ENCODE data around the gene LEO1. TPM values are rescaled to one million over a fixed set of nuclear protein-coding genes. Genes with fewer than 3 reads are reported as not detected.
"Not testable (repeated sequence)": the region's sequence is repeated elsewhere in the genome, so short reads cannot be mapped to it uniquely, and the experiment has no call there.

LEO1 gene
- polyA plus RNA-seq, 3 donors: 7.2 to 11.2 (median 9.2) TPM

DNA sequence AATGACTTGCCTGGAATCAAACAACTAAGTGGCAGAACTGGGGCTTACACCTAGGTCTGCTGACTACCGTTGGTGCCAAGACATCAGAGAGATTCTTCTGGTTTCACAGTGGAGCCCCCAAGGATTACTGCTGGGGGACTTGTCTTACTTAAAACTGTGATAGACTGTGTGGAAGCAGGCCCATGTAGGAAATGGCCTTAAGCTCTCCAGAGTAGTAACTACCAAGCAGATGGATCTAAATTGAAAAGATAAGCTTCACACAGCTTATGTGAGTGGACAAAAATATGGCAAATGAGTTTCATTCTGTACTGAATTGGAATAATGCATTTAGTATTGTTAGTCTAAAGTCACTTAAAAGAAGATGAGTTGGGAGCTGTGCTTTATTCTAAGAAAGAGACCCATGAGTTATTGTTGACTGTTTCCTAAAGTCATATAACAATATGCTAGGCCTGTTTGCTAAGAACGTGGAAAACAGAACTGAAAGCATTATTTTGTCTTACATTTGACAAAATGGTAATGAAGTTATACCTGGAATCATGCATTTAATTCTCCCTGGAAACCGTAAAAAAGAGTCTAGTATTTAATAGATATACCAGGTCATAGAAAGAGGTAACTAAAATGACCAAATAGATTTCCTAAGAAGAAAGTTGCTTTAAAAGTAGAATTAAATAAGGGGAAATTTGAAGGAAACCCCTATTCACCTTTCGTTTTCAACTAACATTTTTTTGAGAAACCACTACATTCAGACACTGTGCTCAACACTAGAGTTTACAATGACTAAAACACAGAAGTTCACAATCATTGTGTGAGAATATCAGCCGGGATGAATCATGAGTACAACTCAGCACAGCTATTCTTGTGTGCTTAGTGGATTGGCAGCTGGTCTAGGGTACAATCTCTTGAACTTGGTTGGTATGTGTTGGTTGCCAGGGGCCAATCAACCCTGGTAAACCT is 34.4 kb upstream of the LEO1 start:
- 77 to 81% (median 78%) methylated on average over 5 of the region's 5 CpGs for WGBS, 3 donors

DNA sequence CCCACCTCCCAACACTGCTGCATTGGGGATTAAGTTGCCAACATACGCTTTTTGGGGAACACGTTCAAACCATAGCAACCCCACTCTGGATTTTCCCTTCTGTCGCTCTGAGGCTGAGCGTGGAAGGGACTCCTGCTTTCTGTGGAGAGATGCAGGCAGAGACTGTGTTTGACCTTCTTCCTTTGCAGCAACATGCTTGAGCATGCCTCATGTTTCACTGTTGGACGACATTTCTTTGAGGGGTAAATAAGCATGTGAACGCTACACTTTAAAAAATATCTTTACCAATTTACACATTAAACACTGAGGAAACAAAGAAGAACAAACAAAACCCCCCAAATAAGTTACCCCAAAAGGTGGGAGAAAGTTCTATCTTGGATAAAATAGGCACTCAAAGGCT is 33.2 kb upstream of the LEO1 start:
- WGBS, 3 donors: 91 to 98% (median 96%) methylated on average over 6 of the region's 6 CpGs
- H3K27ac ChIP-seq (ENCODE audit: low read depth, low read length): no peak overlapping the region

More for the DNA sequence above, 34.4 kb upstream of the LEO1 start:
- no peak overlapping the region for H3K27ac ChIP-seq (ENCODE audit: low read depth, low read length)

DNA sequence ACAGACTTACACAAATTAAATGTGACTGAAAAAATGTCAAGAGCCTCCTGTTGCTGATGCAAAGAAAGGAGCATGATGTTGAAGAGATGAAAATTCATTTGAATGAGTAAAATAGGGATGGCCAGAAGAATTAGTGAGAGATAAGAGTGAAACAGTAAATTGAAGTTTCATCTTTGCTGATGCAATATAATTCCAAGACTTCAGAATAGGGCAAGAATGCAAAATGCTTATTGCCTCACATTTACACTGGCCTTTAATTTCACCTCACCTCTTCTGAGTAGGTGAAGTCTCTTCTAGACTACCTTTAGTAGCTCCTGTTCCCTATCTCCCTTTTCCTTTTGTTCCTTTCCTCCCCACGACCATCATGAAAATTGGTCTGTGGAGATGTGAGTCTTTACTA is 32.1 kb upstream of the LEO1 start:
- H3K27ac ChIP-seq (ENCODE audit: low read depth, low read length): no peak overlapping the region
- 86 to 94% (median 89%) methylated on average over 1 of the region's 1 CpG for WGBS, 3 donors

DNA sequence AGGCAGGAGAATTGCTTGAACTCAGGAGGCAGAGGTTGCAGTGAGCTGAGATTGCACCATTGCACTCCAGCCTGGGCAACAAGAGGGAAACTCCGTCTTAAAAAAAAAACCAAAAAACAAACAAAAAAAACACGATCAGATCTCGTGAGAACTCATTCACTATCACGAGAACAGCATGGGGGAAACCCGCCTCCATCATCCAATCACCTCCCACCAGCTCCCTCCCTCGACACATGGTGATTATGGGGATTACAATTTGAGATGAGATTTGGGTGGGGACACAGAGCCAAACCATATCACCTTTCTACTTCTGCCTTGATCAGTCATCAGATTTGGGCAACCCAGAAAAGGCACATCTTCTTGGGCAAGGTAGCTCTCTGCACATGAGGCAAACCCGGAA is 31.5 kb upstream of the LEO1 start:
- WGBS, 3 donors: 85 to 91% (median 90%) methylated on average over 7 of the region's 7 CpGs
- not testable (repeated sequence) for H3K27ac ChIP-seq (ENCODE audit: low read depth, low read length)

DNA sequence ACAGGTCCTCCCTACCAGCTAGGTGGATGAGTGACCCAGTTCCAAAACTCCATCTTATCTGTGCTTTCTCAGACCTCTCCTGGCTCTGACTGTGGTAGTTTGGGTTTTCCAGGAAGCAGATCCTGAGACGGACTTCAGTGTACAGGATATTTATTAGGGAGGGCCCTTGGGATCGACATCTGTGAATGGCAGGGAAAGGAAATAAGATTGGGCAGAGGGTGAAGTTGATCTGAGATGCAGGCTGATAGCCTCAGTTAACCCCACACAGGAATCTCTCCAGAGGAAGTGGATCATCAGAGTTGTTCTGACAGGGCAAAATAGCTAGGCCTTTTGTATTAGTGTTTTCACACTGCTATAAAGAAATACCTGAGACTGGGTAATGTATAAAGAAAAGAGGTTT is 30.8 kb upstream of the LEO1 start:
- no peak overlapping the region for H3K27ac ChIP-seq (ENCODE audit: low read depth, low read length)
- WGBS, 3 donors: 45 to 61% (median 57%) methylated on average over 2 of the region's 2 CpGs

DNA sequence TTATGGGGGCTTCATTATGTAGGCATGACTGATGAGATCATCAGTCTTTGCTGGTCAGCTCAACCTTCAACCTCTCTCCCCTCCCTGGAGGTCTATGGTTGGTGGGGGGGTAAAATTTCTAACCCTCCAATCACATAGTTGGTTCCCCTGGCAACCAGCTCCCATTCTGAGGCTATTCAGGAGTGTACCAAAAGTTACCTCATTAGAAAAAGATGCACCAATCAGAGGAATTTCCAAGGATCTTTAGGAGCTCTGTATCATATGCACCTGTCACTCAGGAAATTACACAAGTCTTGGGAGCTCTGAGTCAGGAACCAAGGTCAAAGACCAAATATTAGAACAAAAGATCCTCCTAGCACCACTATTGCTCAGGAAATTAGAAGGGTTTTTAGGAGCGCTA is 21.4 kb upstream of the LEO1 start:
- 76 to 91% (median 79%) methylated on average over 1 of the region's 1 CpG for WGBS, 3 donors
- no peak overlapping the region for H3K27ac ChIP-seq (ENCODE audit: low read depth, low read length)

DNA sequence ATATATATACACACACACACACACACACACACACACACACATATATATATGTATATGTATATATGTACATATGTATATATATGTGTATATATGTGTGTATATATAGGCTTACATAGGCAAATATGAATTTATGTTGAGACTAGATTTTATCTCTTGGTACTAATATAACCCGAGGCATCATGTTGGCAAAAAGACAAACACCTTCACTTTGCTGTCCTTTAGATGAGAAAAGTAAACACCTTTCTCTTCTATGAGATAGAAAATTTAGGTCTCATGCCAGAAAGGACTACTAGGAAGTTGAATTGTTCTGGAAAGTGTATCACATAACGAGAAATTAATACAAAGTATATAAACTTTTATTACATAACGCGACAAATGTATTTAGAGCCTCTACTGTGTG is 19.6 kb upstream of the LEO1 start:
- WGBS, 3 donors: 80 to 89% (median 85%) methylated on average over 4 of the region's 4 CpGs

DNA sequence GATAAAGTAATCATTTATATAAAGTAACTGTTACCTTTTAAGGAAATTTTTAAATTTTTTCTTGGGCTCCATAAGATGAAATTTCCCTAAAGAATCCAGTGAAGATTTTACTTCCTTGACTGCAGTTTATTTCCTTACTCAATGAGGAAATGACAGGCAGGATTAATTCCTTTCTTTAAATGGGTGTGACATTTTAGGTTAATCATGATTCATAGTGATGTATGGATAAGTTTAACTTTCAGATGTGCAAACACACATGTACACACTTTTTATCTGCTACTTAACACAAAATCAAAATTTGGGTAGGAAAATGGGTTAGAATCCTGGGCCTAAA is 11.2 kb upstream of the LEO1 start:
- no peak overlapping the region for H3K27ac ChIP-seq (ENCODE audit: low read depth, low read length)

More for the DNA sequence above, 19.6 kb upstream of the LEO1 start:
- no peak overlapping the region for H3K27ac ChIP-seq (ENCODE audit: low read depth, low read length)

DNA sequence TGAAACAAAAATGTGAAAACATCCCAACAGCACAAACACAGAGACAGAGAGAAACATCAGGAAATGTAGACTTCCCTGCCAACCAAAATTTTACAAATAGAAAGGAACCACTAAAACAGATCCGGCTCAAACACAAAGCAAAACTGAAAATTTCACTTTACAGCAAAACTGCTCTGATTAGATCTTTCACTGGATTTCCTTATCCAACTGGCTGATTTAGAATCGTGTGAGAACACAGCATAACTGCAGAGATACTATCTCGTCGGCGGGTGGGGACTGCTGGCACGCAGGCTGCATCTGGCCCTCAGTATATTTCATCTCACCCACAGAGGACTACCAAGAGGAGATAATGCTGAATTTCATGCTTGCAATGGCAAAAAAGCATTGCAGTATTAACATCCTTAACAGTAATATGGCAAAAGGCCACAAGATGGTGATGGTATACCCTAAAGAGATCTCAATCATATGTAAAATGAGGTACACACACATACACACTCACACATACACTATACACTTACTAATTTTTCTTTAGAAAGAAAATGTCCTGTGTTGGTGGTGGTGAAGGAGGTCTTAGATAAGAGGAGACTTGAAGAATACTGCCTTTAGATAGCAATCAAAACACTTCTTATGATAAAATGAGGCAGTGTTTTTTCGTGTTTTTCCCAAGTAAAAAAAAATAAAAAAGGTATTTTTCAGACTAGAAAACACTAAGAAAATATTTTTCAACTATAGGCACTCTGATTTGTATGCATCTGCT is 10.6 kb upstream of the LEO1 start:
- WGBS, 3 donors: 5 to 17% (median 9%) methylated on average over 7 of the region's 7 CpGs
- H3K27ac ChIP-seq (ENCODE audit: low read depth, low read length): no peak overlapping the region

DNA sequence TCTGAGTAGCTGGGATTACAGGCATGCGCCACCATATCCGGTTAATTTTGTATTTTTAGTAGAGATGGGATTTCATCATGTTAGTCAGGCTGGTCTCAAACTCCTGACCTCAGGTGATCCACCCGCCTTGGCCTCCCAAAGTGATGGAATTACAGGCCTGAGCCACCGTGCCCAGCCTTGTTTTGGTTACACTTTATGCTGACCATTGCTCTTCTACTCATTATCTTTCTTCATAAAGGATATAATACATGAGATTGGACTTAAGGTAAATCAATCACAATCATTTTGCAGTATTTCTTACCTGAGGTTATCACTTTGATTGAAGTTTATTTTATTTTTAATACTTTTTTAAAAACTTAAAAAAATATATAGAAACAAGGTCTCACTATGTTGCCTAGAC is 2.2 kb upstream of the LEO1 start:
- H3K27ac ChIP-seq (ENCODE audit: low read depth, low read length): no peak overlapping the region
- WGBS, 3 donors: 95 to 96% (median 96%) methylated on average over 4 of the region's 4 CpGs

DNA sequence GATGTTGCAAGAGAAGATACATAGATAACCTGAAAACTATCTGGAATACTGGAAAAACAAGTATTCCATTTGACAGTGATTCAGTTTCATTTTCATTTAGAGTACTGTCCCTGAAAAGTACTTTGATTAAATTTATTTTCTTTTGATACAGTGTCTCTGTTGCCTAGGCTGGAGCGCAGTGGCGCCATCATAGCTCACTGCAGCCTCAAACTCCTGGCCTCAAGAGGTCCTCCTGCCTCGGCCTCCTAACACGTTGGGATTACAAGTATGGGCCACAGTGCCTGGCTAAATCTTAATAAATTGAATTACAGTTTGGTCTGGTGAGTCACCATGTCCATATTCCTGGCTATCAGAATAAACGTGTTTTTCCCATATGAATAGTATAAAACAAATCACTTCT is 1.6 kb upstream of the LEO1 start:
- 73 to 91% (median 82%) methylated on average over 5 of the region's 5 CpGs for WGBS, 3 donors
- H3K27ac ChIP-seq (ENCODE audit: low read depth, low read length): no peak overlapping the region

DNA sequence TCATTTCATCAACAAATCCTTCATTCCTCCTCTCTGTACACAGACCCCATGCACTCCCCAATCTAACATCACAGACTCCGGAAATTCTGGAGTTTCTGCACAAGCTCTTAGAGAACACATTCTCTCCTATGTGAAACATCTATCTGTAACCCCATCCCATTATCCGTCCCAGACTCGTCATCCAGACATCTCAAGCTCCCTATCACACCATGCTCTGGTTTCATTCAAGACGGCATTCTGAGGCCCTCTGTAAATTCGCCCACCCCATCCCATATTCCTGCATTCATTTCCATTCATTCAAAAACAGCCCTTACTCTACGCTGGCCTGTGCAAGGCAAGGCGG is 575 bp downstream of the LEO1 start:
- H3K27ac ChIP-seq (ENCODE audit: low read depth, low read length): no peak overlapping the region
- WGBS, 3 donors: 2 to 3% (median 2%) methylated on average over 7 of the region's 7 CpGs

DNA sequence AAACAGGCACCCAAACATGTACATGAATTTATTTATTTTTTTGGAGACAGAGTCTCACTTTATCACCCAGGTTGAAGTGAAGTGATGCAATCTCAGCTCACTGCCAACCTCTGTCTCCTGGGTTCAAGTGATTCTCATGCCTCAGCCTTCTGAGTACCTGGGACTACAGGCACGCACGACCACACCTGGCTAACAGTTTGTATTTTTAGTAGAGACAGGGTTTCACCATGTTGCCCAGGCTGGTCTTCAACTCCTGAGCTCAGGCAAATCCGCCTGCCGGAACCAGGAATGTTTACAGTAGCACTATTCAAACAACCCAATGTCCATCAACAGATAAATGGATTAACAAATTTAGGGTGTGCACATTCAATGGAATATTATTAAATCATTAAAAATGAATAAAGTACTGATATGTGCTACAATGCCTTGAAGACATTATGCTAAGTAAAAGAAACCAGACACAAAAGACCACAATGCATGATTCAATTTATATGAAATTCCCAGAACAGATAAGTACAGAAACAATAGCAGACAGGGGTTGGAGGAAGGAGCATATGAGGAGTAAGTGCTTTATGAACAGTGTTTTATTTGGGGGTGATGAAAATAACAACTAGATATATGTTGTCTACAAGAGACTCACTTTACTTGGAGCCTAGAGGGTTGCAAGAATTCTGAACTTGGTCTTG is 1.3 kb downstream of the LEO1 start:
- H3K27ac ChIP-seq (ENCODE audit: low read depth, low read length): no peak overlapping the region
- 22 to 81% (median 81%) methylated on average over 4 of the region's 4 CpGs for WGBS, 3 donors

DNA sequence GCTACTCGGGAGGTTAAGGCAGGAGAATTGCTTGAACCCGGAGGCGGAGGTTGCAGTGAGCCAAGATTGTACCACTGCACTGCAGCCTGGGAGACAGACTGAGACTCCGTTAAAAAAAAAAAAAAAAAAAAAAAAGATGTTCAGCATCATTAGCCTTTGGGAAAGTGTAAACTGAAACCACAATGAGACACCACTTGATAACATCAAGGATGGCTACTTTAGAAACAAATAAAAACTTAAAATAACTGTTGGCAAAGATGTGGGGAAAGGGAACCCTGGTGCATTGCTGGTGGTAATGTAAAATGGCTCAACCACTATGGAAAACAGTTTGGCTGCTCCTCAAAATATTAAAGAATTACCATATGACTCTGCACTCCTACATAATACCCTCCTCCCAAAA is 1.9 kb downstream of the LEO1 start:
- 86 to 90% (median 89%) methylated on average over 4 of the region's 4 CpGs for WGBS, 3 donors
- H3K27ac ChIP-seq (ENCODE audit: low read depth, low read length): no peak overlapping the region

DNA sequence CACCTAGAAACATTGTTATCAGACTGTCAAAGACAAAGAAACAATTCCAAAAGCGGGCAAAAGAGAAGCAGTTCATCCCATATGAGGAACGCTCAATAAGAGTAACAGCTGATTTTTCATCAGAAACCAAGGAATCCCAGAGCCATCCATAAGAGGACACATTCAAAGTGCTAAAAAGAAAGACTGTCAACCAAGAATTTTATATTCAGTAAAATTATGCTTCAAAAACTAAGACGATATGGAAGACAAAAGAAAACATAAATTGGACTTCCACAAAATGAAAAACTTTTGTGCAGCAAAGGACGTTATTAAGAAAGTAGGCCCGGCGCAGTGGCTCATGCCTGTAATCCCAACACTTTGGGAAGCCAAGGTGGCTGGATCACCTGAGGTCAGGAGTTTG is 4.0 kb downstream of the LEO1 start:
- WGBS, 3 donors: 66 to 85% (median 82%) methylated on average over 6 of the region's 6 CpGs

DNA sequence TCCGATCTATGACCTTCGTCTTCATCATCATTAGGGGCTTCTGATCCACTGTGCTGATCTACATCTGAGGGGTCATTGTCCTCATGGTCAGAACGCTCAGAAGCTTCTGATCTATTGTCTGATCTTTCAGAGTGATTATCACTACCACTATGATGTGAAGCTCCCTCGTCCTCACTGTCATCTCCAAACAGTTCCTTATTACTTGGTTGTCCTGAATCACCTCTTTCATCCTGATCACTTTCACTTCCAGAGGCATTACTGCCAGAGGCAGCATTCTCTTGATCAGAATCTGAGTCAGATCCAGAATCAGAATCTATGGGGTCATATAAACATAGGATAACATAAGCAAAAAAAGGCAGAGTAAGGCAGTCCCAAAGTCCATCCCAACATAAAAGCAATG is 5.4 kb downstream of the LEO1 start:
- no peak overlapping the region for H3K27ac ChIP-seq (ENCODE audit: low read depth, low read length)
- WGBS, 3 donors: 94 to 99% (median 97%) methylated on average over 4 of the region's 4 CpGs

More for the DNA sequence above, 4.0 kb downstream of the LEO1 start:
- H3K27ac ChIP-seq (ENCODE audit: low read depth, low read length): no peak overlapping the region

DNA sequence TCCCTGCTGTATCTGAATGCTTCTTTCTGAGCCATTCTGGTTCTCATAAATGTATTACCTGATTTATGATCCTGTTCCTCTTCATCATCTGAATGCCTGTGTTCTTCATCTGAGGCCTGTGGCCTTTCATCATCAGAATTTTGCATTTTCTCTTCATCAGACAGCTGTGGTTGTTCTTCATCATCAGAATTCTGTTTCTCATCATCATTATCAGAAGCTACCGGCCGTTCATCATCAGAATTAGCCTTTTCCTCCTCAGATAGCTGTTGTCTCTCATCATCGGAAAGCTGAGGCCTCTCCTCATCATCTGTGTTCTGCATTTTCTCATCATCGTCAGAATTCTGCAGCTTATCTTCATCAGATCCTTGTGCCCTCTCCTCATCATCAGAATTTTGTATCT is 5.9 kb downstream of the LEO1 start:
- WGBS, 3 donors: 88 to 95% (median 93%) methylated on average over 4 of the region's 4 CpGs
- H3K27ac ChIP-seq (ENCODE audit: low read depth, low read length): no peak overlapping the region

DNA sequence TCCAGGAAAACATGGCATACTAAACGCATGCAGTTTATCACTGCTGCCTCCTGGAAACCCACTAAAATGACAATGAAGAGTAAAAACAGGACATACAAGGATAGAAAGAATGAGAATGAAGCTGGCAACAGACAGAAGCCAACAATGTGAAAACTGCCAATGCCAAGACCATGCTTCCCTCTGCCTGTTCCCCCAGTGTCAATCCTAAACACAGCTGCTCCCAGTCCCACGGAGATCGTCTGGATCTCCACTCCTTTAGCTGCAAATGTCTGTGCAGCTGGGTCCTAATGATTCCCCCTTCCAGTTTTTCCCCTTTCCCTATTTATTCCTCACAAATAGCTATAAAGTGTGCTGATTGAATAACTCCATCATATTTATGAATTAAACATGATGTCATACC is 16.1 kb downstream of the LEO1 start:
- 55 to 96% (median 91%) methylated on average over 3 of the region's 3 CpGs for WGBS, 3 donors
- H3K27ac ChIP-seq (ENCODE audit: low read depth, low read length): no peak overlapping the region

DNA sequence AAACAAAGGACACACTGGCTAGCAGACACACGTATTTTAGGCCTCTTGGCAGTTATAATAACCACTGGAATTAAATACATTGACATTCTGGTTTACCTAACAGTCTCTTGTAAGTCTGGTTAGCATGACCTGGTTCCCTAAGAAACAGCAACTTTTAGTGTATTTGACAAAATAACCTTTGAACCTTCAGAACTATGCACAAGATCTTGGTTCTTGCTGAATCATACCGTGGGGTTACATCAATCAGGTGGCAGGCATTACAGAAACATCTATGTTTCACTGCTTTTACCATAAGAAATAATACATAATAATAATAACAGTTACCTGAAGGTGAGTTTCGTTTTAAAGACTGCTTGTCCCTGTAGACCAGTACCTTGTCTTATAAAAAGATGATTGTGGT is 18.8 kb downstream of the LEO1 start:
- WGBS, 3 donors: 83 to 97% (median 92%) methylated on average over 3 of the region's 3 CpGs
- H3K27ac ChIP-seq (ENCODE audit: low read depth, low read length): no peak overlapping the region
